DMS79 (cell line): ENCODE measurements around the gene ZNG1A.
"Not testable (repeated sequence)": the region's sequence is repeated elsewhere in the genome, so short reads cannot be mapped to it uniquely, and the experiment has no call there.

ENCODE experiments used
- DNase-seq: peaks from one replicate; lab custom pipeline; 2025; lab: John Stamatoyannopoulos, UW

The ZNG1A gene

GRCh38 chr9:178970-179383 is at the start of gene ZNG1A:
TSS of gene ZNG1A (minus strand) at chr9:179056. CDS start at chr9:178969, 87 bp downstream.
- not testable (repeated sequence) for DNase-seq

GRCh38 chr9:227860-228259 is 49.0 kb upstream of the ZNG1A start:
- no peak for DNase-seq

DNA sequence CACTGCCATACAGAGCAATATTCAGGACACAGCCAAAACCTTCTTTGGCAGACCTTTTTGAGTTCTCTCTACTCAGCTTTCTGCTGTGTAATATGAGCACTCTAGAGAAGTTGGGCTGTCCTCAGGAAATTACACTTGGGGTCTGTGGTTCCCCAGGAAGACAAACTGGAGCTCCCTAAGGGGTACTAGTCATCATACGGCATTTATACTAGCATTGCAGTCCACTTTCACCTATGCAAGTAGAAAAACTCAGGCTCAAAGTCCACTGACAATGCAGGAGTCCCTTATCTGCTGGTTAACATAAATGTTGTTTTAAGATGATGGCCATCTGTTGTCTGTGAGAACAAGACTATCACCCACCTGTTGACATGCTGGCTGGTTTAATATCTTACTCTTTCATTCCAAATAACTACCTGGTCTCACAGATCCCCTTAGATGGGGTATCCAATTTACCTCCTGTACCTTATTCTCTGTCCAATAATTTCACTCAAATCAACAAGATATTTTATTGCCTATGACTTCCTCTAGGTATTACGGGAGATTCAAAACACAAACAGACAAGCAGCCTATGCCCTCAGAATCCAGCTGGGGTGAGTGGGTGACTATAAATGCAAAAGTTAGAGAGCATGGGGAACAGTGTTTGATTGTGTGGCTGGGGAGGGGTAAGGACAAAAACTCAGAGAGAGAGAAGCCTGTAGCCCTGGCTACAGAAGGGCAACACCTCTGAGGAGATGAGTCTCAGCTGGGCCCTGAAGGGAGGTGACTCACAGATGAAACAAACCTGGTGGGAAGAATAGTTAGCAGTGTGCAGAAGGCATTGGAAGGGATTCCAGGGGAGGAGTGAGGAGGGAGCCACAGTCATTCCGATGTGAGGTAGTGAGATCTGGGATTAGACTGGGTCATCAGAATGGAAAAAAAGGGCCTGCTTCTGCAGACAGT is 46.0 kb upstream of the ZNG1A start:
- DNase-seq, result no peak

DNA sequence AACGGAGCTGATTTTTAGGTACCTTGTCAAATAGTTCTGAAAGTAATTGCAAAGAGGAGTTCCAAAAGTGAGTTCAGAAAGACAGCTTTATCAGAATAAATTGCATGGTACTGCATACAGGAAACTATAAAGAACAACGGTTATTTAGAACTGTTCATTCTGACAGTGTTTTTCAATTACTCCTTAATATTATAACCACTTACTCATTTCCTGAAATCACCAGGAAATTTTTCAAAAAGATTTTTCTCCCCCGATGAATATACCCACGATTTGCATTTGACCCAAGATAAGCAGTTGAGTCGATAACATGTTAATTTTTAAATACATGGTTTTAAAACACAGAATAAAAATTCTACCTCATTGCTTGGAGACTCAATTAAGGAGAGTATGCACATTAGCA is 45.2 kb upstream of the ZNG1A start:
- DNase-seq, result no peak

GRCh38 chr9:223152-223551 is 44.3 kb upstream of the ZNG1A start:
- DNase-seq, result no peak

DNA sequence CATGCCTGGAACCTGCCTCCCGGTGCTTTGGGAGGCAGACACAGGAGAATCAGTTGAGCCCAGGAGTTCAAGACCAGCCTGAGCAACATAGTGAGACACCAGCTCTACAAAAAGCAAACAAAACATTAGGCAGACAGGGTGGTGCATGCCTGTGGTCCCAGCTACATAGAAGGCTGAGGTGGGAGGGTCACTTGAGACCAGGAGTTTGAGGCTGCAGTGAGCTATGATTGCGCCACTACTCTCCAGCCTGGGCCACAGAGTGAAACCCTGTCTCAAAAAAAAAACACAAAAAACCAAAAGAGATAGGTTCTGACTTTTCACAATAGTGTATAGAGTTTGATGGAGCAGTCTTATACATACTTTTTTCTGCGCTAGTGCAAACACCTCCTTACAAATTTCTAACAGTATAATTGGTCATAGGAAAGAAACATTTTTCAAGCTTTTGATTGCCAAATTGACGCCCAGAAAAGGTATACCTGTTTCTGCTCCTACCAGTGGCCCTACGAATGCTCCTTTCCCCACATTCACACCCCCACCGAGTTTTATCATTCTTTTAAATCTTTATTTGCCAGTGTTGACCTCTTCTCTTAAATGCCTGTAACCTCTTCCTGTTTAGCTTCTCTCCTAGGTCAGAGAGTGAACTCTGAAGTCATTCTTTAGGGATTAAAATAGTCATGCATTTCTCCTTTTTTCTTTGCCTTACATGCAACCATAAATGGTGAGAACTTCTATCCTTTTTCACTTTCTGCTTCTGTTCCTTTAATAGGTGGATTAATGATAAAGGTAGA is 43.3 kb upstream of the ZNG1A start:
- no peak for DNase-seq

DNA sequence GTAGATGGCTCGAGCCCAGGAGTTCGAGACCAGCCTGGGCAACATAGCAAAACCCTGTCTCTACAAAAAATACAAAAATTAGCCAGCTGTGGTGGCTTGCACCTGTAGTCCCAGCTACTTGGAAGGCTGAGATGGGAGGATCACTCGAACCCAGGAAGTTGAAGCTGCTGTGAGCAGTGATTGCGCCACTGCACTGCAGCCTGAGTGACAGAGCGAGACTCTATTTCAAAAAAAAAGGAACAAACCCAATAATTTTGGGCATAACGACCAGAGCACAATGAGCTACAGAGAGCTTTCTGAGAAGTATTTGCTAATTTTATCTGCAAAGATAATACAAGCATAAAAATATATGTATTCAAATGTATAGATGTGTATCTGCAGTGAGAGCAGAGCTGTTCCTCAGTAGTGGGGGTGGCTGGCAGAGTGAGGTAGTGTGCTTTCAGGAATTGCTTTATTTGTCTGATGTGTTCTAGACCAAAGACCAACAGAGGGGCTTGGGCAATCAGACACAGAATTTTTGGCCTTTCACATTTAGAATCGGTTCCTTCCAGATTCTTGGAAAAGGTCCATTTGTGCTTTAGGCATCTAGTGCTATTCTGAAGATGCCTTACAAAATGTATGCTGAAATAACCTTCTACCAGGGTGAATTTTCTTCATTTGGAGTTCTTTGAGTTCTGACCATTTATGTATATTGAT is 41.0 kb upstream of the ZNG1A start:
- DNase-seq, result no peak

- not testable (repeated sequence) for DNase-seq
These were observed 40.2 kb upstream of the ZNG1A start for GRCh38 chr9:219036-219435.

DNA sequence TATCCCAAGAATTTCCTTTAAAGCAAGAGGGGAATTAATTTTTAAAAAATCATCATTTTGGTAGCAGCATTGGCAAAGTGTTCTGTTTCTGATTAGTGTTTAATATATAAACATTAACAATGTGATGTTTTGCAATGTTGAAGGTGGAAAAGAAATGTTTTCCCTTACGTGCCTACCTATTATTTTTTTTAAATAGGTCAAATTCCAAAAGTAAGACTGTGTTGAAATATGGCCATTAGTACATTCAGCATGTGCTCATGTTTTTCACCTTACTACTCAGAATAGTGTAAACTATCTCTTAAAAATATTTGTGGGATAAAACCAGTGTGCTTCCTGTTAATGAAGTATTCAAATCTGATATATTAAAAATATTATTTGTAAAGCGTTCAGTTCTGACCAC is 39.1 kb upstream of the ZNG1A start:
- no peak for DNase-seq

GRCh38 chr9:216866-217265 is 38.0 kb upstream of the ZNG1A start:
- no peak for DNase-seq

DNA sequence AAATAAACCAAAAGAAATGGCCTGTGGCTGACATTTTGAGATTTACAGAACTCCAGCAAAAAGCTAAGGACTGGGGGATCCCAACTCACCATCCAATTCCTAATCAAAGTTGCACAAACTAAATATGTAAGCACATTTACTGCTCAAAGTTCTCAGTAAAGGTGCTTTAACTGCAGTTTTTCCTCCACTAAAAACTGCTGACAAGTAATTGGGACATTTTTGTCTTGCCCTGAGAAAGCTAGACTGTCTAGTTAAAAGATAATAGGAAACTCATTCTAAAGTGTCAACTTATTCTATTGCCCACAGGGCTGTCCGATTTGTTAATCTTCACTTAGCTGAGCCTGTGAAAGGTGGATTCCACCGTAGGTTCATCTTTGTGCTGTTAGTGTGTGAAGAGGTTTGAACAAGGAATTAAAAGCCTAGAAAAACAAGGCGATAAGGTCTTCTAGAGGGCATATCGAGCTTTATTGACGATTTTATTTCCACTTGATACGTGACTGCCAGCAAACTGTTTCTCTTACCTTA is 36.8 kb upstream of the ZNG1A start:
- no peak for DNase-seq

GRCh38 chr9:214648-215493 is 36.0 kb upstream of the ZNG1A start, which contains the start of gene DOCK8:
TSS of gene DOCK8 (plus strand) at chr9:214865. CDS start at chr9:214977, 112 bp downstream.
- DNase-seq, result no peak

GRCh38 chr9:214351-214647 is 35.4 kb upstream of the ZNG1A start:
- no peak for DNase-seq

DNA sequence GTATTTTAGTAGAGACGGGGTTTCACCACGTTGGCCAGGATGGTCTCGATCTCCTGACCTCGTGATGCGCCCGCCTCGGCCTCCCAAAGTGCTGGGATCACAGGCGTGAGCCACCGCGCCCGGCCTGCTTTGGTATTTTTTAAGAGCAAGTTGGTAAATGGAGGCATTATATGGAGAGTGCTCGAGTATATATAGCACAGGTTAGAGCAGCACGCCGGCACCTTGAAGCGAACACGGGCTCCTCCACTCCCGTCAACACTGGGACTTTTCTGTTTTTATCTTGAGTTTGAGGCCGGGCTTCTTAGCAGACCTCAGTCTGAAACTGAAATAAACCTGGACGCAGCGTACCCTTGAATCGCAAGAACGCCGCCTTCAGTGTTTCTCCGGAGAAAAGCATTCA is 35.0 kb upstream of the ZNG1A start:
- not testable (repeated sequence) for DNase-seq

- no peak for DNase-seq
These were observed 33.4 kb upstream of the ZNG1A start for GRCh38 chr9:212297-212696.

GRCh38 chr9:211557-211956 is 32.7 kb upstream of the ZNG1A start:
- DNase-seq, result no peak

DNA sequence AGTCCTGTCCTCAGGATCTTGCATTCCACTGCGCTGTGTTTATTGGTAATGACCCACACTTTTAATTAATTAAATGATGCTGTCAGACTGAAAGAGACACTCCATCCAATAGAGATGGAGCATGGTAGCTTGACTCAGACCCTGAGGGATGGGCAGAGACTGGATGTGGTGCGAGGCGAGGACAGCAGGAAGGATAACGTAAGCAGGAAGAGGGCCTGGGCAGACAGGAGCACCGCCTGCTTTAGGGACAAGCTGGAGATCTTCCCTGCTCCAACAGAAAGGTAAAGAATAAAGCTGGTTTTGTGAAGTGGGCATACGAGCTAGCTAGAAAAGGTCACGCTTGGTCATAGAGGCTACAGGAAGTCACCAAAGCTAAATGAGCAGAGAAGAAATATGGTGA is 32.2 kb upstream of the ZNG1A start:
- DNase-seq, result no peak

GRCh38 chr9:209143-209758 is 30.4 kb upstream of the ZNG1A start:
- no peak for DNase-seq

DNA sequence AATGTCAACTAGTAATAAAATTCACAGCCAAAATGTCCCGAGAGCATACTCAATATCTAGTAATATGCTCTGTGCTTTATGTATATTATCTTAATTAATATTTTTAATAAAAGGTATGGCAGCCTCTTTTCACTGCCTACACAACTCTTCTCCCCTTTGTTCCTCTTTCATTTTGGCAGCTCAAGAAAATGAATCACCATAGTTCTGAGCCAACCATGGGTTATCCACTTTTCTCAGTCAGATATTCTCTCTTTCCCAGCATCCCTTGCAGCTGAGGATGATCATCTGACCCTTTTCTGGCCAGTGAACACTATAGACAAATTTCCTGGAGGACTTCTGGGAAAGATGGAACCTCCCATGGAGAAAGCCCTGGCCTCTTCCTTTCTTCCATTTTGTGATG is 27.6 kb upstream of the ZNG1A start:
- DNase-seq, result no peak

DNA sequence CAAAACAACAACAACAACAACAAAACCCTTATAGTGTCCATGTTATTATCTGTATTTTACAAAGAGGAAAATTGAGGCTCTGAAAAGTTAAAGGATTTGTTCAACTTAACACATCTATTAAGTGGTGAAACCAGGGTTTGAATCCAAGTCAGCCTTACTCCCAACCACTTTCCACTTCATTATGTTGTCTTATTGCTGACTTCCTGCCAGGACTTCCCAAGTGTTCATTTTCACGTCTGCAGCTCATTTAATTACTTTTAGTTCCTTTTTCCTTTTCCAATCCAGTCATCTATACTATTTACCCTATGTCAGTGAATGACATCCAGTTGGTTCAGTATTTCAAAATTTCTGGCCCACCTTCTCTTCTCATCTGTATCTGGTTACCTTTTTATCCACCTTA is 20.7 kb upstream of the ZNG1A start:
- not testable (repeated sequence) for DNase-seq
